H1 (cell line): ENCODE measurements around the gene KCNT1. TPM values are rescaled to one million over a fixed set of nuclear protein-coding genes. Genes with fewer than 3 reads are reported as not detected.

Experiments used
- CTCF ChIA-PET: fragments of 300-600 bp; sonication (Branson Sonifier 250); formaldehyde crosslinking; loops from one replicate; lab custom pipeline; 2021; ENCODE audit not compliant: partially characterized antibody; lab: Charles Lee
- POLR2A ChIA-PET: fragments of 300-600 bp; sonication (Branson Sonifier 250); formaldehyde crosslinking; loops from one replicate; lab custom pipeline; 2021; ENCODE audit warnings: inconsistent platforms; ENCODE audit not compliant: partially characterized antibody; lab: Charles Lee
- DNase-seq, 2 experiments: peaks; one replicate each; pipeline versions ENCODE4 v3.0.0 to v3.0.0-alpha.2; 2010 to 2022; ENCODE audit warnings: low spot score in 2 of 2, low read depth in 1 of 2, mixed read lengths in 1 of 2
- FAIRE-seq: peaks from 2 replicates; lab custom pipeline; 2011; peaks lifted over from hg19 to GRCh38; lab: Jason Lieb, UNC
- H2AFZ ChIP-seq: 2 replicates; pipeline ENCODE4 v1.8.1; 2012; ENCODE audit warnings: low read length, inconsistent platforms
- H2AK5ac ChIP-seq: 2 replicates; pipeline ENCODE4 v1.6.1; 2013; ENCODE audit warnings: low read depth, low read length
- H2BK120ac ChIP-seq: replicated peaks from 2 replicates; pipeline ENCODE3; 2013; ENCODE audit warnings: low read depth, low read length, inconsistent platforms
- H2BK12ac ChIP-seq: 2 replicates; pipeline ENCODE4 v1.6.1; 2013; ENCODE audit warnings: low read depth, low read length
- H2BK15ac ChIP-seq: 2 replicates; pipeline ENCODE4 v1.6.1; 2013; ENCODE audit warnings: low read length
- H2BK20ac ChIP-seq: 2 replicates; pipeline ENCODE4 v1.6.1; 2013; ENCODE audit warnings: low read length
- H2BK5ac ChIP-seq: 2 replicates; pipeline ENCODE4 v1.6.1; 2013; ENCODE audit warnings: low read depth, low read length
- H3K14ac ChIP-seq: 2 replicates; pipeline ENCODE4 v1.6.1; 2013; ENCODE audit warnings: inconsistent platforms; ENCODE audit not compliant: insufficient read length
- H3K18ac ChIP-seq: 2 replicates; pipeline ENCODE4 v1.6.1; 2013; ENCODE audit warnings: low read length; ENCODE audit errors: extremely low read depth
- H3K23ac ChIP-seq: 2 replicates; pipeline ENCODE4 v1.6.1; 2013; ENCODE audit warnings: inconsistent platforms; ENCODE audit not compliant: insufficient read length
- H3K23me2 ChIP-seq: 2 replicates; pipeline ENCODE4 v1.6.1; 2013; ENCODE audit warnings: low read depth, low read length
- H3K27ac ChIP-seq: 2 replicates; pipeline ENCODE4 v1.6.1; 2011; ENCODE audit warnings: low read depth, low read length, inconsistent platforms
- H3K27me3 ChIP-seq, 4 experiments: replicated peaks in 1 of 4; 1 replicate in 1 of 4; 2 replicates in 3 of 4; pipeline versions ENCODE4 v1.6.1 to v1.8.1; 2011 to 2013; ENCODE audit warnings: low read length in 3 of 4, mild to moderate bottlenecking in 3 of 4, inconsistent platforms in 2 of 4, mixed read lengths in 2 of 4, moderate library complexity in 1 of 4; ENCODE audit not compliant: control insufficient read depth in 3 of 4, insufficient read depth in 3 of 4; ENCODE audit errors: extremely low read depth in 1 of 4
- H3K36me3 ChIP-seq, 4 experiments: 2 replicates each; pipeline versions ENCODE4 v1.6.1 to v1.8.1; 2011 to 2013; ENCODE audit warnings: mild to moderate bottlenecking in 4 of 4, low read length in 3 of 4, moderate library complexity in 2 of 4, control low read depth in 1 of 4, inconsistent platforms in 1 of 4; ENCODE audit not compliant: insufficient read depth in 4 of 4, control insufficient read depth in 2 of 4
- H3K4ac ChIP-seq: replicated peaks from 2 replicates; pipeline ENCODE3; 2013; ENCODE audit warnings: low read length, low read depth, mixed read lengths, inconsistent platforms; ENCODE audit not compliant: insufficient read length
- H3K4me1 ChIP-seq, 4 experiments: replicated peaks in 1 of 4; 1 replicate in 1 of 4; 2 replicates in 3 of 4; pipeline versions ENCODE4 v1.6.1 to v1.8.1; 2011 to 2013; ENCODE audit warnings: low read length in 3 of 4, inconsistent platforms in 2 of 4, mixed read lengths in 1 of 4; ENCODE audit not compliant: insufficient read depth in 4 of 4, control insufficient read depth in 3 of 4
- H3K4me2 ChIP-seq, 2 experiments: 2 replicates each; pipeline versions ENCODE4 v1.6.1 to v1.8.1; 2011 to 2013; ENCODE audit warnings: low read depth in 2 of 2, low read length in 2 of 2, control low read depth in 1 of 2, inconsistent platforms in 1 of 2, mild to moderate bottlenecking in 1 of 2; ENCODE audit not compliant: insufficient read depth in 1 of 2
- H3K4me3 ChIP-seq, 4 experiments: fragments of 200-600, 300-600 bp in 1 of 4; sonication (generic), shearing (Covaris generic), sonication (Bioruptor Twin) in 1 of 4; 2 replicates each; pipeline versions ENCODE4 v1.5.1 to v1.8.1; 2011 to 2016; ENCODE audit warnings: low read length in 4 of 4, low read depth in 3 of 4, control low read depth in 2 of 4, inconsistent platforms in 2 of 4, mild to moderate bottlenecking in 2 of 4, mixed read lengths in 1 of 4, moderate library complexity in 1 of 4; ENCODE audit not compliant: insufficient read depth in 2 of 4; ENCODE audit errors: extremely low read depth in 1 of 4
- H3K56ac ChIP-seq: replicated peaks from 2 replicates; pipeline ENCODE3; 2013; ENCODE audit warnings: low read depth, mild to moderate bottlenecking, mixed read lengths, low read length, inconsistent platforms; ENCODE audit not compliant: insufficient read length
- H3K79me1 ChIP-seq: 2 replicates; pipeline ENCODE4 v1.6.1; 2013; ENCODE audit warnings: low read depth, low read length, control low read depth
- H3K79me2 ChIP-seq, 2 experiments: 2 replicates each; pipeline versions ENCODE4 v1.6.1 to v1.8.1; 2012 to 2013; ENCODE audit warnings: low read length in 2 of 2, mild to moderate bottlenecking in 2 of 2, inconsistent platforms in 1 of 2; ENCODE audit not compliant: insufficient read depth in 2 of 2, control insufficient read depth in 1 of 2
- H3K9ac ChIP-seq, 4 experiments: replicated peaks in 1 of 4; 1 replicate in 1 of 4; 2 replicates in 3 of 4; pipeline versions ENCODE4 v1.6.1 to v1.8.1; 2011 to 2013; ENCODE audit warnings: low read depth in 3 of 4, low read length in 3 of 4, control low read depth in 2 of 4, mild to moderate bottlenecking in 2 of 4, moderate library complexity in 2 of 4, inconsistent platforms in 1 of 4; ENCODE audit errors: extremely low read depth in 1 of 4
- H3K9me3 ChIP-seq, 2 experiments: 2 replicates each; pipeline versions ENCODE4 v1.6.1 to v1.8.1; 2012 to 2013; ENCODE audit warnings: mild to moderate bottlenecking in 2 of 2, moderate library complexity in 2 of 2, control low read depth in 1 of 2, inconsistent platforms in 1 of 2, low read depth in 1 of 2, low read length in 1 of 2, mixed read lengths in 1 of 2; ENCODE audit not compliant: insufficient read depth in 2 of 2
- H4K20me1 ChIP-seq, 2 experiments: replicated peaks in 1 of 2; 2 replicates each; pipeline versions ENCODE3 to v1.8.1; 2011 to 2013; ENCODE audit warnings: inconsistent platforms in 2 of 2, low read length in 2 of 2, mild to moderate bottlenecking in 1 of 2; ENCODE audit not compliant: insufficient read depth in 2 of 2, control insufficient read depth in 1 of 2
- H4K5ac ChIP-seq: 2 replicates; pipeline ENCODE4 v1.6.1; 2013; ENCODE audit warnings: low read length, low read depth, mixed read lengths, inconsistent platforms; ENCODE audit not compliant: insufficient read length
- H4K8ac ChIP-seq: 2 replicates; pipeline ENCODE4 v1.8.0; 2013; ENCODE audit warnings: mild to moderate bottlenecking, moderate library complexity, low read length, inconsistent platforms; ENCODE audit not compliant: insufficient read depth; ENCODE audit errors: extremely low read depth
- H4K91ac ChIP-seq: replicated peaks from 2 replicates; pipeline ENCODE3; 2013; ENCODE audit warnings: low read length, mixed read lengths, inconsistent platforms; ENCODE audit not compliant: insufficient read length
- ASH2L ChIP-seq: fragments of 200-600, 300-600 bp; sonication (generic); IDR thresholded peaks from one replicate; pipeline ENCODE4 v1.7.1; 2017; ENCODE audit warnings: low read length
- MAFK ChIP-seq: IDR thresholded peaks from 2 replicates; pipeline ENCODE4 v1.6.1; 2012; ENCODE audit warnings: low read depth, mild to moderate bottlenecking, improper control_type of control experiment, low read length
- SAP30 ChIP-seq: fragments of 300-600 bp; sonication (generic); IDR thresholded peaks from 2 replicates; pipeline ENCODE4 v1.7.1; 2012; ENCODE audit warnings: low read length, moderate library complexity, mild to moderate bottlenecking, inconsistent platforms; ENCODE audit not compliant: insufficient read depth, insufficient replicate concordance
- SP4 ChIP-seq: IDR thresholded peaks from 2 replicates; pipeline ENCODE4 v1.6.1; 2012; ENCODE audit warnings: low read length, inconsistent platforms
- TBP ChIP-seq: IDR thresholded peaks from 2 replicates; pipeline ENCODE4 v1.6.1; 2011; ENCODE audit warnings: low read depth, low read length, improper control_type of control experiment
- ZNF274 ChIP-seq: IDR thresholded peaks from 2 replicates; pipeline ENCODE4 v1.7.0; 2012; ENCODE audit warnings: low read length, borderline replicate concordance; ENCODE audit errors: extremely low read depth
- WGBS, 2 experiments: shearing (Covaris generic) in 1 of 2; methylation state at CpG; one replicate each; pipeline versions ENCODE4 v1.1.6 to v1.1.7; 2013 to 2015; ENCODE audit warnings: low lambda C conversion rate in 2 of 2, mixed read lengths in 2 of 2, inconsistent platforms in 1 of 2, low coverage in 1 of 2, missing lambda C conversion rate in 1 of 2; ENCODE audit not compliant: insufficient replicate concordance in 2 of 2, insufficient coverage in 1 of 2, insufficient read length in 1 of 2; ENCODE audit errors: extremely low coverage in 1 of 2, missing lambda C conversion rate in 1 of 2; 5-methylcytosine and 5-hydroxymethylcytosine counted together
- polyA plus RNA-seq, 7 experiments: library from polyadenylated mRNA; depleted of rRNA in 3 of 7; stranded (reverse) in 5 of 7; unstranded in 2 of 7; fragments of >200 nt in 5 of 7; fragments of 200-250 nt in 2 of 7; gene quantifications; 1 replicate in 5 of 7; 2 replicates in 1 of 7; 4 replicates in 1 of 7; pipeline versions ENCODE4 v1.2.1 to v1.2.3, GENCODE V29; 2011 to 2013; ENCODE audit warnings: missing spikeins in 2 of 7, mixed read lengths in 2 of 7
- total RNA-seq: library from RNA; stranded (reverse); fragmentation: NEBNext Ultra II Directional; extraction: Animal tissue kit (Norgen Biotek cat#: 25700); gene quantifications from 2 replicates; pipeline ENCODE4 v1.2.1, GENCODE V29; 2021

Gene KCNT1
- total and polyA plus RNA-seq, 2 of the 8 experiments (the other 6 are each of a cell fraction or from before 2014, with no cell fraction given) = 0.13 to 0.20 TPM

DNA sequence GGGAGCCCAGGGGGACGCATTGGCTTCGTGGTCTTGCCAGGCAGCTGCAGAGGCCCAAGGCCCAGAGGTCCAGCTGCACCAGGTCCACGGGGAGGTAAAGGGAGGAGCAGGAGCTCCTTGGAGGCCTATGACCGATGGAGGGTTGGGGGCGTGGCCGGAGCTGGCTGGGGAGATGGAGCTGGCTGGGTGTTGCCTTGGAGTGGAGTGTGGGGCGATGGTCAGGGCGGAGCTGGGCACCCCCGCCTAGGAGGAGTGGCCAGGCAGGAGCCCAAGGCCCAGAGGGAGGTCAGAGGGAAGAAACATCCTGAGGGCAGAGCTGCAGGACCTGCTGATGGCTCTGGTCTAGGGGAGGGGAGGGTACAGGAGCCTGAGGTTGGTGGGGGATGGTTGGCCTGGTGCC is 44.6 kb downstream of the KCNT1 start:
- Histone ChIP-seq H2BK12ac (no peak overlapping the region), H2BK20ac (no peak overlapping the region), H3K9me3 (no peaks in the 10 kb centered on the region), H3K79me1 (no peaks in the 10 kb centered on the region), H3K23ac (no peak overlapping the region), H2BK15ac (no peak overlapping the region), H3K79me2 (no peaks in the 10 kb centered on the region), H2AFZ (no peak overlapping the region), H4K20me1 (no peaks in the 10 kb centered on the region), H3K36me3 (no peaks in the 10 kb centered on the region), H3K4me3 (no peak overlapping the region), H2BK5ac (no peak overlapping the region), H3K23me2 (no peaks in the 10 kb centered on the region), H3K27ac (no peak overlapping the region), H3K4me1 (no peaks in the 10 kb centered on the region; a peak in 1 of 7 replicates), H3K14ac (no peak overlapping the region), H3K9ac (no peak overlapping the region), H3K18ac (no peak overlapping the region), H4K8ac (peak overlapping the region; percentile 2; the same call in 1 of the 2 replicates), H3K4ac (no peak overlapping the region), H2AK5ac (no peak overlapping the region), H2BK120ac (no peak overlapping the region), H3K4me2 (no peak overlapping the region), H3K27me3 (no peaks in the 10 kb centered on the region), H3K56ac (no peak overlapping the region), H4K5ac (no peak overlapping the region), H4K91ac (no peak overlapping the region)
- ChIA-PET POLR2A (no interaction called here), CTCF (interaction anchor here (1.1 to 1.3 kb wide), 3 partner anchors 42 to 1057 kb away, joined by 3 read pairs; no protein-coding TSS in a partner anchor)
- FAIRE-seq = no peak
- TF ChIP-seq ZNF274 = no peak
- TF ChIP-seq SAP30 = no peak
- TF ChIP-seq SP4 = no peak
- TF ChIP-seq TBP = no peak
- no peak for TF ChIP-seq ASH2L
- TF ChIP-seq MAFK = no peak
- DNase-seq = no peak
- WGBS, 2 experiments = 79% methylated on average over 7 of the region's 9 CpGs; no CpG with 5 or more reads in 1 of the 2 experiments
